Measurements from ENCODE around the gene UBALD1.

Gene UBALD1

DNA sequence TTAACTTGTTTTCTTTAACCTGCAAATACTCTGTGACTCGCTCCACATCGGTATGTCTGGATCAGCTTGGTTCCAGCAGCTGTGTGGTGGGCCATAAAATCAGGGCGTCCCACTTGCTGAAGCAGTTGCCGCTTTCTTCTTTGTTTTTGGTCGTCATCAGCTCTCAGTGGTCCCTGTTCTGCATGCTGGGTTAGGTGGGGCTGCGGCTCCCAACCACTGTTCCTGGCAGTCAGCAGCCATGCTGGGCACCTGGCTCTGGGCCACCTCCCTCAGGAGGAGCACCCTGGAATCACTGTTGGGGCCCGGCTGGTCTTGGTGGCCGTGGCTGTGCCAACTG lies 32.9 kb upstream of the UBALD1 start:
- no peak for DNase-seq (ENCODE audit: low read depth)
- TF ChIP-seq, protein P1, sequence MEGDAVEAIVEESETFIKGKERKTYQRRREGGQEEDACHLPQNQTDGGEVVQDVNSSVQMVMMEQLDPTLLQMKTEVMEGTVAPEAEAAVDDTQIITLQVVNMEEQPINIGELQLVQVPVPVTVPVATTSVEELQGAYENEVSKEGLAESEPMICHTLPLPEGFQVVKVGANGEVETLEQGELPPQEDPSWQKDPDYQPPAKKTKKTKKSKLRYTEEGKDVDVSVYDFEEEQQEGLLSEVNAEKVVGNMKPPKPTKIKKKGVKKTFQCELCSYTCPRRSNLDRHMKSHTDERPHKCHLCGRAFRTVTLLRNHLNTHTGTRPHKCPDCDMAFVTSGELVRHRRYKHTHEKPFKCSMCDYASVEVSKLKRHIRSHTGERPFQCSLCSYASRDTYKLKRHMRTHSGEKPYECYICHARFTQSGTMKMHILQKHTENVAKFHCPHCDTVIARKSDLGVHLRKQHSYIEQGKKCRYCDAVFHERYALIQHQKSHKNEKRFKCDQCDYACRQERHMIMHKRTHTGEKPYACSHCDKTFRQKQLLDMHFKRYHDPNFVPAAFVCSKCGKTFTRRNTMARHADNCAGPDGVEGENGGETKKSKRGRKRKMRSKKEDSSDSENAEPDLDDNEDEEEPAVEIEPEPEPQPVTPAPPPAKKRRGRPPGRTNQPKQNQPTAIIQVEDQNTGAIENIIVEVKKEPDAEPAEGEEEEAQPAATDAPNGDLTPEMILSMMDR (conservative IDR thresholded peaks at IDR 0.05; ENCODE audit: control insufficient read depth, insufficient read depth, low read depth, low read length), result no peak
- H3K4me3 ChIP-seq (ENCODE audit: control insufficient read depth, low read depth, low read length), result no peak overlapping the region

DNA sequence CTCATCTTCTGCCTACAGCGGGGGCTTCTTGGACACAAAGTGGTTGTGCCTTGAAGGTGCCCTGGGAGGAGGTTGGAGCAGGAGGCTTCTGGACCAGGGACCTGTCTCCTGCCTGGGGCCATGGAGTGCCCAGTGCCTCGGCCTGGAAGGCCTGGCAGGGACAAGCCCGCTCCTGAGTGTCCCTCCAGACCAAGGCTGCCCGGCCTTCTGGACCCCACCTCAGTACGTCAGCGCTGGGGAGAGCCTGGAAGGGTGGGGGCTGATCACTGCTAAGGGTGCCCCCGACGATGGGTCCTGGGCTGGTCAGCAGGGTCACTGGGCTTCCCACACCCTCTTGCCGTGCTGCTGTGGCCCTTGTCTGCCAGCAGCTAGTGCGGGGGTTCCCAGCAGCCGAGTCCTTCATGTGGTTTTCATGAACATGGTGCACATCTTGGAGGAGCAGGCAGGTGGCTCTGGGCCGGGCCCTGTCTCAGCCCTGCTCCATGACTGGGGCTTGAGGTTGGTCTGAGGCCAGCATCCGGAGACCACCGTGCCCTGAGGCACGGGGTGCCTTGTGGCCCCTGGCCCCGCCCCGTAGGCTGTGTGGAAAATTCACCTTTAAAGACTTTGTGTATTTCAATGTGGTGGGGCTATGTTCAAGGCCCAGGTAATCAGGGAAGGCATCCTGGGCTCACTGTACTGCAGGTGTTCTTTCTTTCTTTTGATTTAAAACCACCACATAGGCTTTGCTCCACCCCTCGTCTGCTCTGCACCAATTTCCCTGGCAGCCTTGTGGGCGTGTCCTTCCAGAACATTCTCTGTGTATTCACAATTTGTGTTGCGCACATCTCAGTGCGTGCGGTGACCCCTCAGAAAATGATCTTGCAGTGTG lies 32.3 kb upstream of the UBALD1 start:
- H3K4me3 ChIP-seq (ENCODE audit: control insufficient read depth, low read depth, low read length), result no peak overlapping the region
- TF ChIP-seq, protein P1 (conservative IDR thresholded peaks at IDR 0.05; ENCODE audit: control insufficient read depth, insufficient read depth, low read depth, low read length), result no peak
- no peak for DNase-seq (ENCODE audit: low read depth)

DNA sequence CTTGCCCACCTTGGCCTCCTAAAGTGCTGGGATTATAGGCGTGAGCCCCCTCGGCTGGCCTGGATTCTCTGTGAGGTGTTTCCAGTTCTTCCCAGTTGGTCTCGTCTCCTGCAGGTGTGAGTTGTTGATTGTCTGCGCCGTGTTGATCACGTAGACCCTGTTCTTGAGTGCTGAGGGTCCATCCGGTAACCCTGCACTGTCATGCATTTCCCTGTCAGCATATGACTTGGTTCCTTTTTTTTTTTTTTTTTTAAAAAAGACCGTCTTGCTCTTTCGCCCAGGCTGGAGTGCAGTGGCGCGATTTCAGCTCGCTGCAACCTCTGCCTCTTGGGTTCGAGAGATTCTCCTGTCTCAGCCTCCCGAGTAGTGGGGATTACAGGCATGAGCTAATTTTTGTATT lies 27.2 kb upstream of the UBALD1 start:
- TF ChIP-seq, protein P1 (conservative IDR thresholded peaks at IDR 0.05; ENCODE audit: control insufficient read depth, insufficient read depth, low read depth, low read length), result no peak
- no peak for DNase-seq (ENCODE audit: low read depth)
- H3K4me3 ChIP-seq (ENCODE audit: control insufficient read depth, low read depth, low read length), result no peak overlapping the region

DNA sequence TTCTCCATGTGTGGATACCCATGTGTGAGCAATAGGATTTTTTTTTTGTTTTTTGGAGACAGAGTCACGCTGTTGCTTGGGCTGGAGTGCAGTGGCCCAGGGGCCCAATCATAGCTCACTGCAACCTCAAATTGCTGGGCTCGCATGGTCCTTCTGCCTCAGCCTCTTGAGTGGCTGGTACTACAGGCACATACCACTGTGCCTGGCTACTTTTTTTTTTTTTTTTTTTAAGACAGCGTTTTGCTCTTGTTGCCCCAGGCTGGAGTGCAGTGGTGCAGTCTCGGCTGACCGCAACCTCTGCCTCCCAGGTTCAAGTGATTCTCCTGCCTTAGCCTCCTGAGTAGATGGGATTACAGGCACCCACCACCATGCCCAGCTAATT lies 26.6 kb upstream of the UBALD1 start:
- H3K4me3 ChIP-seq (ENCODE audit: control insufficient read depth, low read depth, low read length), result no peak overlapping the region
- TF ChIP-seq, protein P1 (conservative IDR thresholded peaks at IDR 0.05; ENCODE audit: control insufficient read depth, insufficient read depth, low read depth, low read length), result no peak
- no peak for DNase-seq (ENCODE audit: low read depth)

DNA sequence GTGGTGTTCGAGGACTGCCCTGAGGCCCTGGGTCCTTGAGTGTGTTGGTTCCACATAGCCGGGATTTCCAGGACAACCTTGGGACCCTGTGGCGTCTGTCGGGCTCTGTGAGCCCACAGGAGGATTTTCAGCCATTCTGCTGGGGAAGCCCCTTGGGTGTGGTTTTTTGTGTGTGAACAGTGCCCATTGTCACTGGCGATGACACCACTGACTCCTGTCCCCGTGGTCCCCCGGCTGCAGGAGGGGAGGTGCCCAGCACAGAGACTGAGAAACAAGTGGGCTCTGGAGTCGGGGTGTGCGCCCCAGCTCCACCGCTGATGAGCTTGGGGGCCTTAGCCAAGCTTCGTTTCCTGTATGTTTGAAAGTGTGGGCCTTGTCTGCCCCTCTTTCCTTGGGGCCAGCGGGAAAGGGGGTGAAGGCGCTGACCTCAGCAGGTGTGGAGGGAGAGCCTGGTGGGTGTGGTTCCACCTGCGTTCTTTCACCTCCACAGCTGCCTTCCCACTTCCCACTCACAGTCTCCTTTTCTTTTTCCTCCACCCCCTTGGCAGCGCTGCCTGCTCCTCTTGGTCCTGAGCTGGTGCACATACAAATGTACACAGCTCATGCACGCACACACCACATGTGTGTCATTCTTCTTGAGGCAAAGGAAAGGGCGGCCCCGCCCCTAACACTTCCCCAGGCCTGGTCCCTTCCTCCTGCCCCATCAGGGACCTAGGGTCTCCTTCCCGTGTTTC lies 26.1 kb upstream of the UBALD1 start:
- no peak overlapping the region for H3K4me3 ChIP-seq (ENCODE audit: control insufficient read depth, low read depth, low read length)
- TF ChIP-seq, protein P1 (conservative IDR thresholded peaks at IDR 0.05; ENCODE audit: control insufficient read depth, insufficient read depth, low read depth, low read length), result no peak
- no peak for DNase-seq (ENCODE audit: low read depth)

DNA sequence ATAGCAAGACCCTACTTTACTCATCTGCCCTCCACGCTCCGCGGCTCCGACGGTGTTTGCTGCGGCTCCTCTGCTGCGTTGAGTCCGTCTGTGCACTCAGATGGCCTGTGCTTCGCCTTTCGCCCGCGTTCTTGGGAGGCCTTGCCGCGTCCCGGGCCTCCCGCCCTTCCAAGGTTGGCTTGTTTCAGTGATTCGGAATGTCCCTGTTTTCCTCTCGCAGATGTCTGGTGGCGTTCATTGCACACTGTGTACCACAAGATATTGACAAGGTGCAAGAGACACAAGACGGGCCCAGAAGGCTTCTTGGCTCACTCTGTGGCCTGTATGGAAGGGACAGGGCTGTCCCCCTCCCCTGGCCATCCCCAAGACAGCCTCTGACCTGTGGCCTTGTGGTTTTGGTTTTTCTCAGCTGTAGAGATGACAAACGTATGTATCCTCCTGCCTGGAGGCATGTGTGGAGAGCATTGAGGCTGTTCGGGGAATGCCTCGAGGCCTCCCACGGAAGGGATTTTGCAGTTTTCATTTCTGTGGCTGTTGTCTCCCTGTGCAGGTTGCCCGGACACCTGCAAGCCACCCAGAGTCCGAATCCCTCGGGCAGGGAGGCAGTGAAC lies 25.3 kb upstream of the UBALD1 start:
- TF ChIP-seq, protein P1 (conservative IDR thresholded peaks at IDR 0.05; ENCODE audit: control insufficient read depth, insufficient read depth, low read depth, low read length), result no peak
- H3K4me3 ChIP-seq (ENCODE audit: control insufficient read depth, low read depth, low read length), result no peak overlapping the region
- DNase-seq (ENCODE audit: low read depth), result no peak
